SK-N-SH (cell line): ENCODE measurements around the gene MRGPRE. TPM values are rescaled to one million over a fixed set of nuclear protein-coding genes. Genes with fewer than 3 reads are reported as not detected.

Experiments
- CTCF ChIA-PET: fragments of 300-600, 350-600 bp; formaldehyde crosslinking; extraction: SDS; loops from one replicate; lab custom pipeline; 2021; lab: Yijun Ruan, JAX
- POLR2A ChIA-PET: fragments of 350-600 bp; sonication (Branson Sonifier 250); formaldehyde crosslinking; extraction: SDS; loops from one replicate; lab custom pipeline; 2020; ENCODE audit warnings: antibody characterized with exemption, inconsistent platforms; lab: Yijun Ruan, JAX
- DNase-seq: peaks from one replicate; pipeline ENCODE4 v3.0.0; 2012
- H2AFZ ChIP-seq: fragments of 200-600 bp; sonication (generic); 2 replicates; pipeline ENCODE4 v1.8.1; 2016; ENCODE audit warnings: antibody characterized with exemption, mild to moderate bottlenecking, low read depth
- H3F3A ChIP-seq: fragments of 200-600 bp; sonication (generic); replicated peaks from 2 replicates; pipeline ENCODE3; 2016; ENCODE audit warnings: antibody characterized with exemption, mild to moderate bottlenecking; ENCODE audit not compliant: insufficient read depth
- H3K27ac ChIP-seq, 2 experiments: fragments of 200-500 bp in 1 of 2; fragments of 200-600 bp in 1 of 2; sonication (Bioruptor generic) in 1 of 2; sonication (generic), shearing (Covaris generic) in 1 of 2; 2 replicates each; pipeline versions ENCODE4 v1.5.1 to v1.6.1; 2014 to 2016; ENCODE audit warnings: low read depth in 2 of 2, inconsistent platforms in 1 of 2, low read length in 1 of 2, mild to moderate bottlenecking in 1 of 2, mixed read lengths in 1 of 2
- H3K27me3 ChIP-seq: fragments of 200-600 bp; sonication (generic), shearing (Covaris generic); 2 replicates; pipeline ENCODE4 v1.6.1; 2016; ENCODE audit warnings: mixed run types; ENCODE audit not compliant: insufficient read depth
- H3K36me3 ChIP-seq, 2 experiments: fragments of 200-500 bp in 1 of 2; fragments of 200-600 bp in 1 of 2; sonication (Bioruptor generic) in 1 of 2; sonication (generic) in 1 of 2; replicated peaks in 1 of 2; 2 replicates each; pipeline versions ENCODE3 to v1.5.1; 2014 to 2016; ENCODE audit warnings: low read length in 1 of 2, mild to moderate bottlenecking in 1 of 2; ENCODE audit not compliant: insufficient read depth in 2 of 2, control insufficient read depth in 1 of 2
- H3K4me1 ChIP-seq, 2 experiments: fragments of 200-500 bp in 1 of 2; fragments of 200-600 bp in 1 of 2; sonication (Bioruptor generic) in 1 of 2; sonication (generic), shearing (Covaris generic) in 1 of 2; 2 replicates each; pipeline versions ENCODE4 v1.5.1 to v1.6.1; 2014 to 2016; ENCODE audit warnings: low read depth in 1 of 2, low read length in 1 of 2, mixed run types in 1 of 2; ENCODE audit not compliant: insufficient read depth in 2 of 2, control insufficient read depth in 1 of 2
- H3K4me2 ChIP-seq: fragments of 200-600 bp; sonication (generic), shearing (Covaris generic); 2 replicates; pipeline ENCODE4 v1.6.1; 2017; ENCODE audit warnings: mixed run types
- H3K4me3 ChIP-seq, 2 experiments: fragments of 200-500 bp in 1 of 2; fragments of 200-600 bp in 1 of 2; sonication (Bioruptor generic) in 1 of 2; sonication (generic), shearing (Covaris generic) in 1 of 2; 2 replicates each; pipeline versions ENCODE4 v1.5.1 to v1.8.1; 2014 to 2016; ENCODE audit warnings: low read depth in 2 of 2, inconsistent platforms in 1 of 2, low read length in 1 of 2, mild to moderate bottlenecking in 1 of 2, mixed read lengths in 1 of 2, moderate library complexity in 1 of 2
- H3K79me2 ChIP-seq: fragments of 200-600 bp; sonication (generic); 2 replicates; pipeline ENCODE4 v1.8.1; 2017; ENCODE audit warnings: mild to moderate bottlenecking; ENCODE audit not compliant: insufficient read depth
- H3K9ac ChIP-seq: fragments of 200-600 bp; sonication (generic); 2 replicates; pipeline ENCODE4 v1.6.1; 2017; ENCODE audit warnings: mixed run types
- H3K9me2 ChIP-seq: fragments of 200-600 bp; sonication (generic); 2 replicates; pipeline ENCODE4 v1.6.1; 2017; ENCODE audit warnings: mixed run types
- H3K9me3 ChIP-seq: fragments of 200-600 bp; sonication (generic); 2 replicates; pipeline ENCODE4 v1.6.1; 2017; ENCODE audit warnings: mixed run types, mild to moderate bottlenecking, moderate library complexity
- H4K20me1 ChIP-seq: fragments of 200-600 bp; sonication (generic); 2 replicates; pipeline ENCODE4 v1.6.1; 2017; ENCODE audit warnings: mild to moderate bottlenecking, mixed run types; ENCODE audit not compliant: insufficient read depth
- CTCF ChIP-seq: fragments of 200-600 bp; sonication (generic); IDR thresholded peaks from 2 replicates; pipeline ENCODE4 v1.6.1; 2017; ENCODE audit warnings: antibody characterized with exemption, mild to moderate bottlenecking, moderate library complexity
- FOSL2 ChIP-seq: IDR thresholded peaks from 2 replicates; pipeline ENCODE4 v1.4.0; 2012; ENCODE audit warnings: low read depth, mild to moderate bottlenecking, moderate library complexity, borderline replicate concordance
- GATA2 ChIP-seq: sonication (generic); formaldehyde crosslinking; IDR thresholded peaks from 2 replicates; pipeline ENCODE4 v1.5.0; 2020; ENCODE audit warnings: mild to moderate bottlenecking, missing genetic modification reagents
- JUND ChIP-seq: IDR thresholded peaks from 2 replicates; pipeline ENCODE4 v1.4.0; 2012
- MAX ChIP-seq: IDR thresholded peaks from 2 replicates; pipeline ENCODE4 v1.4.0; 2012; ENCODE audit warnings: low read depth
- RCOR1 ChIP-seq: fragments of 150-350 bp; IDR thresholded peaks from 2 replicates; pipeline ENCODE4 v1.6.1; 2017; ENCODE audit warnings: antibody characterized with exemption, low read length
- RFX5 ChIP-seq: IDR thresholded peaks from 2 replicates; pipeline ENCODE4 v1.6.1; 2012; ENCODE audit warnings: mild to moderate bottlenecking, improper control_type of control experiment, low read length
- RXRA ChIP-seq: IDR thresholded peaks from 2 replicates; pipeline ENCODE4 v1.4.0; 2012; ENCODE audit warnings: low read depth, mild to moderate bottlenecking, borderline replicate concordance
- SIN3A ChIP-seq: IDR thresholded peaks from 2 replicates; pipeline ENCODE4 v1.6.1; 2012; ENCODE audit warnings: low read depth, mild to moderate bottlenecking, low read length, moderate library complexity, borderline replicate concordance
- SMC3 ChIP-seq: IDR thresholded peaks from 2 replicates; pipeline ENCODE4 v1.6.1; 2012; ENCODE audit warnings: low read depth, low read length, improper control_type of control experiment
- USF2 ChIP-seq: fragments of 150-350 bp; IDR thresholded peaks from 2 replicates; pipeline ENCODE4 v1.6.1; 2017; ENCODE audit warnings: antibody characterized with exemption, low read length, low read depth, borderline replicate concordance
- YY1 ChIP-seq: IDR thresholded peaks from 2 replicates; pipeline ENCODE4 v1.4.0; 2012; ENCODE audit warnings: low read depth, mild to moderate bottlenecking
- WGBS: methylation state at CpG from one replicate; pipeline ENCODE4 v1.1.6; 2017; ENCODE audit warnings: low lambda C conversion rate; 5-methylcytosine and 5-hydroxymethylcytosine counted together
- polyA plus RNA-seq, 3 experiments: library from polyadenylated mRNA; depleted of rRNA; stranded (reverse); fragments of >200 nt; gene quantifications; 2 replicates each; pipeline ENCODE4 v1.2.3, GENCODE V29; 2012

MRGPRE gene
- polyA plus RNA-seq, 1 of the 3 experiments (the other 2 are of a cell fraction), result not detected

GRCh38 chr11:3203221-3204043, 28.8 kb downstream of the MRGPRE start:
- TF ChIP-seq RXRA (no peak), USF2 (no peak), MAX (no peak), YY1 (no peak), SMC3 (no peak), JUND (no peak), CTCF (no peak), RFX5 (no peak)
- no peak overlapping the region; a peak in 1 of 4 replicates for H3K4me3 ChIP-seq
- H2AFZ ChIP-seq, result no peak overlapping the region
- H3K4me1 ChIP-seq, result peaks cover 0 to 22% of the 10 kb centered on the region in 2 experiments; a peak in 1 of 4 replicates
- H4K20me1 ChIP-seq, result no peaks in the 10 kb centered on the region
- no peak overlapping the region for H3K9ac ChIP-seq
- no peaks in the 10 kb centered on the region for H3K9me3 ChIP-seq
- peak; percentile 73 for DNase-seq
- no peaks in the 10 kb centered on the region for H3K79me2 ChIP-seq
- H3K27ac ChIP-seq, result no peak overlapping the region
- ChIA-PET POLR2A (no interaction called here), CTCF (interaction anchor here (1.0 to 2.6 kb wide), 6 partner anchors 8 to 166 kb away, joined by 3 to 10 read pairs (median 6); no protein-coding TSS in a partner anchor)
- peaks cover 25% of the 10 kb centered on the region for H3K27me3 ChIP-seq
- no peak overlapping the region for H3K4me2 ChIP-seq
- no peaks in the 10 kb centered on the region for H3K9me2 ChIP-seq
- WGBS, result under 1% methylated on average over 17 of the region's 51 CpGs
- no peaks in the 10 kb centered on the region for H3F3A ChIP-seq
- no peaks in the 10 kb centered on the region for H3K36me3 ChIP-seq

- 3% methylated on average over 10 of the region's 17 CpGs for WGBS
- Histone ChIP-seq H3K27me3 (peaks cover 25% of the 10 kb centered on the region), H3K27ac (no peak overlapping the region), H3K9me3 (no peaks in the 10 kb centered on the region), H3K9ac (no peak overlapping the region), H3K36me3 (no peaks in the 10 kb centered on the region), H3K4me2 (no peak overlapping the region), H3K79me2 (no peaks in the 10 kb centered on the region), H3K9me2 (no peaks in the 10 kb centered on the region), H3F3A (no peaks in the 10 kb centered on the region), H2AFZ (no peak overlapping the region), H3K4me3 (no peak overlapping the region), H4K20me1 (no peaks in the 10 kb centered on the region), H3K4me1 (peaks cover 0 to 19% of the 10 kb centered on the region in 2 experiments; a peak in 1 of 4 replicates)
- peak; percentile 81 for DNase-seq
- CTCF ChIA-PET, result interaction anchor here (0.7 to 2.6 kb wide), 4 partner anchors 15 to 165 kb away, joined by 3 to 7 read pairs (median 6); no protein-coding TSS in a partner anchor
- TF ChIP-seq GATA2 (CRISPR knock-in tag), result 0 out of 2 replicates have a peak, but pooled peaks have one; percentile 13
- TF ChIP-seq SIN3A, result no peak
- peak; percentile 21; the same call in 1 of the 2 replicates for TF ChIP-seq RCOR1
- TF ChIP-seq USF2, result no peak
- no peak for TF ChIP-seq FOSL2
- no peak for TF ChIP-seq YY1
- POLR2A ChIA-PET, result no interaction called here
Measured at GRCh38 chr11:3202759-3203158, 29.5 kb downstream of the MRGPRE start.
